Stimulated activated CD4-positive, alpha-beta T cell treated with anti-CD3 and anti-CD28 coated beads, TNF-alpha, amount 100 ng/mL, for 24 hours (primary cell): ENCODE data around the gene IL7R.
"Not testable (repeated sequence)": the region's sequence is repeated elsewhere in the genome, so short reads cannot be mapped to it uniquely, and the experiment has no call there.

Experiments used
- DNase-seq, 3 experiments: peaks; one replicate each; pipeline ENCODE4 v3.0.0-alpha.2; 2020; ENCODE audit warnings: low read depth in 3 of 3

IL7R gene

DNA sequence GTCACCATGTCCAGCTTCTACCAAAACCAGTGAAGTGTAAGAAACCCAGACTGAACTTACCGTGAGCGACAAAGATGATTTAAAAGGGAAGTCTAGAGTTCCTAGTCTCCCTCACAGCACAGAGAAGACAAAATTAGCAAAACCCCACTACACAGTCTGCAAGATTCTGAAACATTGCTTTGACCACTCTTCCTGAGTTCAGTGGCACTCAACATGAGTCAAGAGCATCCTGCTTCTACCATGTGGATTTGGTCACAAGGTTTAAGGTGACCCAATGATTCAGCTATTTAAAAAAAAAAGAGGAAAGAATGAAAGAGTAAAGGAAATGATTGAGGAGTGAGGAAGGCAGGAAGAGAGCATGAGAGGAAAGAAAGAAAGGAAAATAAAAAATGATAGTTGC is 19.8 kb downstream of the IL7R start:
- DNase-seq, result no peak

DNA sequence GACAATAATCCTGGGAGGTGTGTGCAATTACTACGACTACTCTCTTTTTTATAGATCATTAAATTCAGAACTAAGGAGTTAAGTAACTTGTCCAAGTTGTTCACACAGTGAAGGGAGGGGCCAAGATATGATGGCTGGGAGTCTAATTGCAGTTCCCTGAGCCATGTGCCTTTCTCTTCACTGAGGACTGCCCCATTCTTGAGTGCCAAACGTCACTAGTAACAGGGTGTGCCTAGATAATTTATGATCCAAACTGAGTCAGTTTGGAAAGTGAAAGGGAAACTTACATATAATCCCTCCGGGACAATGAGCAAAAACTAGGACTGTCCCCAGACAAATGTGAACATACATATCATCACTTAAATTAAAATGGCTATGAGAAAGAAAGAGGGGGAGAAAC is 20.2 kb downstream of the IL7R start:
- no peak for DNase-seq

DNA sequence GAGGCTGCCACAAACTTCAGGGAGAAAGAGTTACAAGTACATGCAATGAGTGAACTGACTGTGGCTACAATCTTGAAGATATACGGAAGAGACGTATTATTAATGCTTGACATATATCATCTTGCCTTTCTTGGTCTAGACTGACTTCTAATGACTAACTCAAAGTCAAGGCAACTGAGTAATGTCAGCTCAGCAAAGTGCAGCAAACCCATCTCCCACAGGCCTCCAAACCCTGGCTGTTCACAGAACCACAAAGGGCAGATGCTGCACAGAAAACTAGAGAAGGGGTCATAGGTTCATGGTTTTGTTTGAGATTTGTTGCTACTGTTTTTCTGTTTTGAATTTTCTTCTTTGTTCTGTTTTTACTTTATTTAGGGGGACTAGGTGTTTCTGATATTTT is 21.0 kb downstream of the IL7R start:
- no peak for DNase-seq

DNA sequence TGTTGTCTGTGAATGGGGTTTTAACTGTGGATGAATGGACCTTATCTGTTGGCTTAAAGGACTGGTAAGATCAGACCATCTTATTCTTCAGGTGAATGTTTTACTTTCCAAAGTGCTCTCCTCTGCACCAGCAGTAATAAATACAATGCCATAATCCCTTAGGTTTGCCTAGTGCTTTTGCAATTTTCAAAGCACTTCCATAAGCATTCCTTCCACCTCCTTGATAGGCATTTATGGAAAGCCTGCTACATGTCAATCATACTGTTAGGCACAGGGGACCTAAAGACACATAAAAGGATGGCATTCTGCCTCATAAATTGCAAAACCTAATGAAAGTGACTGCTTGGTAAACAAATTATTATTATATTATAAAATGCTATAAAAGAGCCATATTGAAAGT is 21.4 kb downstream of the IL7R start:
- DNase-seq, result no peak

DNA sequence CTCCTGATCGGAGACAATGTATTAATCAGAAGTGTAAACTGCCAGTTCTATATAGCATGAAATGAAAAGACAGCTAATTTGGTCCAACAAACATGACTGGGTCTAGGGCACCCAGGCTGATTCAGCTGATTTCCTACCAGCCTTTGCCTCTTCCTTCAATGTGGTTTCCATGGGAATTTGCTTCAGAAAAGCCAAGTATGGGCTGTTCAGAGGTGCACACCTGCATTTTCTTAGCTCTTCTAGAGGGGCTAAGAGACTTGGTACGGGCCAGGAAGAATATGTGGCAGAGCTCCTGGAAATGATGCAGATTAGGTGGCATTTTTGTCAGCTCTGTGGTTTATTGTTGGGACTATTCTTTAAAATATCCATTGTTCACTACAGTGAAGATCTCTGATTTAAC is 22.4 kb downstream of the IL7R start:
- DNase-seq, result no peak

DNA sequence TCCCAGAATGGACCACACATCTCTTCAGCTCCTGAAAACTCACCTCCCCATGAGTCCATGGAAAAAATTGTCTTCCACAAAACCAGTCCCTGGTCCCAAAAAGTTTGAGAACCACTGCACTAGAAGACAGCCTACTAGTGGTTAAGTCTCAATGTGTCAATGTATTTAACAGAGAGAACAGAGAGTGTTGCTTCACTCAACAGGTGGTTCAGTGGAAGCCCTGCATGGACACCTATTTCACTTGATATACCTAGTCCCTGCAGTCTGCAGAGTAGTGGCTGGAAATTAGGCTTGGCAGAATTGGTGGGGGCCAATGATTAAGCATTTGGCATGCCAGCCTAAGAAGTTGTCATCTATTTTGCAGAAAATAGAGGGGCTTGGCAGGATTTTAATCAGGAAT is 23.0 kb downstream of the IL7R start:
- DNase-seq, result no peak

DNA sequence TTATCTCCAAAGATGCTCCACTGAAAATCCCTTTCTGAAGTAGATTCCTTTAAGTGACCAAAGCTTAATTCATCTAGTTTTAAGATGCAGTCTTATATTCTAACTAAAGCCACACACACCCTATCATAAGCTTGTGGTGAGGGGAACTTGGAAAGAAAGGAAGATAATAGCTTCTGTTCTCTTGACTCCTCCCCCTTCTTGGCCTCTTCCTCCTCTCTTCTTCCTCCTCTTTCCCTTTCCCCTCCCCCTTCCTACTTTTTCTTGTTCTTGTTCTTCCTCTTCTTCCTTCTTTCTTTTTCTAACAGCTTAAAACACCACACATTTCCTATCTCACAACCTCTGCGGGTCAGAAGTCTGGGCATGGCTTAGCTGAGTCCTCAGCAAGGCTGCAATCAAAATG is 23.5 kb downstream of the IL7R start:
- DNase-seq, result no peak

DNA sequence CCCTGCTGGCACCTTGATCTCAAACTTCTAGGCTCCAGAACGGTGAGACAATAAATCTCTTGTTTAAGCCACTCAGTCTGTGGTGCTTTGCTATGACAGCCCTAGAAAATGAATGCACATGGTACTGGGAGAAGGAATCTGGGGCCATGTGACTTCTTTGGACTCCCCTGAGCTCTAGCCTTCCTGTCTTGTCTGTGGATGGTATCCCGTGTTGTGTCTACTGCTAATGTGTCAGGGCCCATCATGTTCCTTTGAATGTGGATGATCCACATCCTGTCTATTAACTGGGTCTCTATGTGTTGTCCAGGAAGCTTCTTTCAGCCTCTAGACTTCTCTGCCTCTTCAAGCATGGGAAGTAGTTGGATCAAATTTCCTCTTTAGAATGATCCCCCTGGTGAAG is 25.1 kb downstream of the IL7R start:
- no peak for DNase-seq

DNA sequence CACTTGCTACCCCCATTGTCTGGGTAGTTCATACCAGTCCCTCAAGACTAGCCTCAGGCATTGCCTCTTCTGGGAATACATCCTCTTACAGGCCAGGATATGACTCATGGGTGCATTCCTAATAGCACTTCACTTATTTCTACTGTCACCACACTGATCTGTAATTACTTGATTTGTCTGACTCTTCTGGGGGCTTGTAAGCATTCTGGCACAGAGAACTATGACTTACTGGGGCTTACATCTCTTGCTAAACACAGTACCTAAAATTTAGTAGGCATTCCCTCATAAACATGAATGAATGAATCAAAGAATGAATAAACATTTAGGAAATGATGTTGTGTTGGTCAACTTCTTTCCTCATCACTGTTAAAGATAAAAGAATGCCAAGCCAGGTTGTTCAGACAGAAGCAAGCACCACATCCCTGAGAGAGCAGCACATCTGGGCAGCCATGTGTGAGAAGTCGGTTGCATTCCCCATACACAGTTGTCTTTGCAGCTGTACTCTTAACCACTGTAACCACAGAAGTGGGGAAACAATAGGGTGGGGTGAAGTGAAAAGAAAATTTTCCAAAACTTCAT is 27.6 kb downstream of the IL7R start:
- DNase-seq, result no peak

DNA sequence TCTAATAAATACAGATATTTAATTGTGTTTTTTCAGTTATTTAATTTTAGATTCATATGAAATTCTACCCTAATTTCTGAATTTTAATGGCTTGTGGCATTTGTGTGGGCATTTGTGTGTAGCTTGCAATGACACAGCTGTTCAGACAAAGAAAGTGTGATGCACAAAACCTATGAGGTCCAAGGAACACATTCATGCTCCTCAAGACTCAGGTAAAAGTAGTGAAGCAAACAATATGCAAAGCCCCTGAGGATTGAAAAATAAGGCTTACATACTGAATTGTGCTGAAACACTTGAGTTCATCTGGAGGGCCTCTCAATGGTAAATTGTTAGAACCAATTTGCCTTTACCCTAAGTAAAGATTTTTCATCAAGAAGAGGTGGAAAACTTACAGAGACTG is 28.1 kb downstream of the IL7R start:
- DNase-seq, result no peak

DNA sequence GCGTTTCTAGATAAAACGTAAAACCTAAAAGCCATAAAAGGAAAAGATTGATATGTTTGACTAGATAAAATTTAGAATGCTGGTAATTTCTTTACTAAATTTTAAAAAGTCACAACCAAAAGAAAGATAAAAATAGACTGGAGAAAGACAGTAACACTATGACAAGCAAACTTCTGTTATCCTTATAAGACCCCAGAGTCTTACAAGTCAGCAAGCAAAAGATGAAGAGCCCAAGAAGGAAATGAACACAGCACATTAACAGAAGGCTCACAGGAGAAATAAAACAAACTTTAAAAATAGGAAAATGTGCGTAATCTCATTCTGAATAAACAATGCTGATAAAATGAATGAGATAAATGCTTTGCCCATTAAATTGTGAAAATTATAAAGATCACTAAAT is 29.7 kb downstream of the IL7R start:
- no peak for DNase-seq

DNA sequence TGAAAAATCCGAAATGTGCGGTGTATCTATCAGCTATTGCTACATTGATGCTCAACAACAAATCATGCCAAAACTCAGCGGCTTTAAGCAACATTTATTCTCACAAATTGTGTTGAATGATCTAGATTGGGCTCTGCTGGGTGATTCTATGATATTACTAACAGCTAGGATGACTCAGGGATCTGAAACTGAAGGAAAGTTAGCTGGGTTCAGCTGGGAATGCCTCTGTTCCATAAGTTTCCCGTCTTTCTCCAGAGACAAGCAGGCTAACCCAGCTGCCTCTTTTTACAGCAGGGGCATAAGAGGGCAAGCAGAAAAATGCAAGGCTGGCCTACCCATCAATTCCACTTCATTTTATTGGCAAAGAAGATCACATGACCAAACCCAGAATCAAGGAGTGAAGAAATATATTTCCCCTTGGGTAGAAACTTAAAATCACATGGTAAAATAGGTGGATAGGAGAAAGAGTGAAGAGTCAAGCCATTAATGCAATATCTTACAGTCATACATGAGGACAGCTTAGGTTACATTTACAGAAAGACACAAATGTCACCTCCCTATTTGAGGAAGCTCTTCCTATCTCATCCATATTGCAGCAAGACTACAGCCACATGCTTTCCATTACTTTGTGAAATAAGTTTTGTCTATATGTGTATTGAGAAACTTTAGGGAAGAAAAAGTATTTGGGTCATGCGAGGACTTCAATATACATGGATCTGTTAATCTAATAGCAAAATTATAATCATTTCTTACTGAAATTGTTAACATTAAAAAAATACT is 30.8 kb downstream of the IL7R start:
- DNase-seq, result no peak

DNA sequence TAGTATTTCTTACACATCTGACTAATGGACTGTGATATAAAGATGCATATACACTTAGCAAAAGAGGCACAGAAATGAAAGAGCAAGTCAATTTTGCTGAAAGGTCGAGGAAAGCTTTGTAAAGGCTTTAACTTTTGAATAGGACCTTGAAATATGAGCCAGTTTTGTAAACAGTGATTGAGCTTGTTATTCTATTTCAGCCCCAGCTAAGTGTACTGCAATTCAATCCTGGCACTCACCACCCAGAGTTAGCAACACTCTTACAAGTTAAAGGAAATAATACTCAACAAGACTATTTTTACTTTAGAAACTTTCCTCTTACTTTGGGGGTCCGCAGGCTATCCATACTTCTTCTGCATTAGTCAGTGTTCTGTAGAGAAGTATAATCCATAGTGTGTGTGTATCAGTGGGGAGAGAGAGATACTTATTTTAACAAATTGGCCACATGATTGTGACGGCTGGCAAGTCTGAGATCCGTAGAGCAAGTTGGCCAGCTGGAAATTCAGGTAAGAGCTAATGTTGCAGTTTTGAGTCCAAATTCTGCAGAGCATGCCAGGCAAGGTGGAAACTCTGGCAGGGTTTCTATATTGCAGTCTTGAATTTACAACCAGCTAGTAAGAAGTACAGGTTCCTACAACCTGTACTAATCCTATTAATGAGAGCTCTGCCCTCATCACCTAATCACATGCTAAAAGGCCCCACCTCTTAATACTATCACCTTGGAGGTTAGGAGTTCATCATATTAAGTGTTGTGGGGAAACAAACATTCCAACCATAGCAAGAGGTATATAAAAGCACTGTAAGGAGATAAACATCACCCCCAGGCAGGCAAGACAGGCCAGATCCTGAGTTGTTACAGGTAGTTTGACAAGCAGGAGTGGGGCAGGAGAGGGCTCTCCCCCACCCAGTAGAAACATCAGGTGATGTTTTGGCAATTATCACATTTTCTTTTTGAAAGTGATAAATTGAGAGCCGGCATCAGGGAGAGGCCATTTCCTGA is 33.6 kb downstream of the IL7R start:
- no peak for DNase-seq

DNA sequence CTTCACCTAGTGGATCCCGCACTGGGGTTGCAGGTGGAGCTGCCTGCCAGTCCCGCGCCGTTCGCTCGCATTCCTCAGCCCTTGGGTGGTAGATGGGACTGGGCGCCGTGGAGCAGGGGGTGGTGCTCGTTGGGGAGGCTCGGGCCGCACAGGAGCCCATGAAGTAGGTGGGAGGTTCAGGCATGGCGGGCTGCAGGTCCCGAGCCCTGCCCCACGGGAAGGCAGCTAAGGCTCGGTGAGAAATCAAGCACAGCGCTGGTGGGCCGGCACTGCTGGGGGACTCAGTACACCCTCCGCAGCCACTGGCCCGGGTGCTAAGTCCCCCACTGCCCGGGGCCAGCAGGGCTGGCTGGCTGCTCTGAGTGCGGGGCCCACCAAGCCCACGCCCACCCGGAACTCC is 36.1 kb downstream of the IL7R start:
- not testable (repeated sequence) for DNase-seq

DNA sequence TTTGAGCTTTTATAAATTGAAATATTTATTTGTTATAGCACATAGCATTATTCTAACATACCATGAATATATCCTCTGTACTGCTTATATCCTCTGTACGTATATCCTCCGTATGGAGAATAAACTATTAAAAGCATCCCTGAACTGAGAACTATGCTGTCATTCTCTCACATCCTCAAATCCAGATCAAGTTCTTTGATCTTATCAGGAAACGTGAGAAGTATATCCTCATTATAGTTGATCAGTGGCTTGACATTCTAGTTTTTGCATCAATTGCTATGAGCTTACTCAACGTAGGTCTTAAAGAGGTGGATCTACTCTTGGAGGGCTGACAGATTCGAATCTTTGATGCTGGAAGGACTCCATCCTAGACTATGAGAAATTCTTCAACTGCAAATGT is 37.4 kb downstream of the IL7R start:
- DNase-seq, result no peak

DNA sequence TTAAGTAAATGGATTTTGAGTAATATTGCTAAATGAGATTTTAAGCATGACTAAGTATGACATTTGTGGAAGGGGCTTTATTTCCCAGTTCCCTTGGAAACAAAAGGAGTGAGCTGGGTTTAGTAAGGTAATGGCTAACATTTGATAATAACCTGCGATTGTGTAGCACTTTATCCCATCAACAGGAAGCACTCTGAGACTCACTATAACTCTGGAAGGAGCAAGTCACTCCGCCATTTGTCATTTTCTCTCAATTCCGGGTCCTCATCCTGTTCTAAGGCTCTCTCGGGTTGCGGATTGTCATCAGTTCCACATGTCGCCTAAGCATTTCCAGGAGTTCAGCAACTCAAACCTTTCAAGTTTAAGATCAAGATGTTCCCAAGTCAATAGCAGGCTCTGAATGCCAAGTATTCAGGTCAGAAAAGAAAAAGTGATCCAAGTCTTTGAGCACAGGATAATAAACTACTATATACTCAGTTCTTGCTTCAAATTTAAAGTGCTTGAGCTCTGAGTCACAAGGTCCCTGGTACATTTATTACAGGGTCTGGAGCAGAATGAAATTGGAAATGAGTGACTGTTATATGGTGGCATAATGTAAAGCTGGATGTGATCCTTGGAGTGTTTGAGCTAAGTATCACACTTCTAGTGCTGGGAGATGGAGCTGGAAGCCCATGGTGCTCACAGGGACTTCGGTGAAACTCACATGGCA is 42.4 kb downstream of the IL7R start:
- DNase-seq, result no peak

DNA sequence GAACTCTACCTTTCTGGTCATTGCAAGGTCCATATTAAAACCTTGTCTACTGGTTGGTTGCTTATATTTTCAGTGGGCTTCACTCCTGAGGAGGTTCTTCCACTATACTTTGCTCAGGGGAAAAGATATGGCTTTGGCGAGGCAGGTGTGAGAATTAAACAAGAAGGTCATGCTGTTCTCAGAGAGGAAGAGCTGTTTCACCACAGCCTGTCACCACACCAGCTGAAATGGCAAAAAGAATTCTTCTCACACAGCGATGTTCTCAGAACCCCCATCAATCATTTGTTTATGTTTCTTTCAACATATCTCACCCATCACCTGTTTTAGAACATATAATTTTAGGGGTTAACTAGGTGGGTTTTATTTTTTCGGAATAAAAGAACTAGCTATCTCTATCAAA is 43.1 kb downstream of the IL7R start:
- DNase-seq, result no peak

DNA sequence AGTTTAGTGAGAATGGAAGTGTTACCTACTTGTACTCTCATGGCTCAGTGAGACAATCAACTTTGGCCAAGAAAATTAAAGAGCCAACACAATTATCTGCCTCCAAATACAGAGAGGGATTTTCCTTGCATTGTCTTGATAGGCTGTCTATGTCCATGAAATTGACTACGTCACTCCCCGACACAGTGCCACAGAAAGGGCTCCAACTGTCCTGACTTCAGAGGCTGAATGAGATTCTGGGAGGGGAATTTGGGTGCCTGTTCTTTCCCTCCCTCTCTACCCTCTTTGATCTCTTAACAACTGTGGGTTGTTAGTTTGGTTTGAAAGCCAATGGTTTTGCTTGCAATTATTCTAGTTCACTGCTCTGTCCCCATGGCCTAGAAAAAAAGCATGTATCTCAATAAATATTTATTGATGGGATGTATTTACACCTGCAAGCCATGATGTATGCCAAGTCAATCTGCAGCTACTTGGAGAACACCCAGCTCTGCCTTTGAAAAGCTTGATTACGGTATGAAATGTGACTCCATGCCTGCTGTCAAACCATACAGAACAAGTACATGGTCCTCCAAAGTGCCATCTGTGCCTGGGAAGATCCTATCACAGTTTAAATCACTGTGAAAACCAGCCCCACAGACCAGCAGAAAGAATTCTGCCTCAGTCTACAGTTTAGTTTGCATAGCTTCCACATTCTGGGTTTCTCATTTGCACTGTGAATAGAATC is 44.4 kb downstream of the IL7R start:
- no peak for DNase-seq

DNA sequence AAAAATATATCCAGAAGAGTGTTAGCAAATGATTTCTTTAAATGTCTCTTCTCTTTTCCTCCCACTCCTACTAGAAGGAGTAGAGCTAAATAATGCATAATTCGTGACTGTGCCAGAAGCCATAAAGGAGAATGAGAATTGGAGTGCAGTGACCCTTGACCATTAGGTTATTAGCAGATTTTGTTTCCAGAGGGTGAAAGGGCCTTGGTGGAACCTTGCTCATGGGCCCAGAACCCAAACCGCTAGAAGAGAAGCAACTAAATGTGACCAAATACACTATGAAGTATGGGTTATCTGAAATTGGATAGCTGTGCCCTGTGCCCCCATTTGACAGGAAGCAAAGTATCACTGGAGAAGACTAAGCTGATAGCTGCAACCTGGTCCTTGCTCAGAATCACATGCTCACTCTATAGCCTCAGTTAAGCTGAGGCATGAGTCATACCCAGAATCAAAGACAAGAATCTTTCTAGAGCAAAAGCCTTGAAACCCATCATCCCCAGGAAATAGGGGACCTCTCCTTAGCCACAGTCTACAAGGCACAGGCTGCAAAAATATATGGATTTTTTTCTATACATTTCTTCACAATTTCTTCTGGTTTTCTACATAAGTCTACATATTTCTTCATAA is 45.5 kb downstream of the IL7R start:
- DNase-seq, result no peak

DNA sequence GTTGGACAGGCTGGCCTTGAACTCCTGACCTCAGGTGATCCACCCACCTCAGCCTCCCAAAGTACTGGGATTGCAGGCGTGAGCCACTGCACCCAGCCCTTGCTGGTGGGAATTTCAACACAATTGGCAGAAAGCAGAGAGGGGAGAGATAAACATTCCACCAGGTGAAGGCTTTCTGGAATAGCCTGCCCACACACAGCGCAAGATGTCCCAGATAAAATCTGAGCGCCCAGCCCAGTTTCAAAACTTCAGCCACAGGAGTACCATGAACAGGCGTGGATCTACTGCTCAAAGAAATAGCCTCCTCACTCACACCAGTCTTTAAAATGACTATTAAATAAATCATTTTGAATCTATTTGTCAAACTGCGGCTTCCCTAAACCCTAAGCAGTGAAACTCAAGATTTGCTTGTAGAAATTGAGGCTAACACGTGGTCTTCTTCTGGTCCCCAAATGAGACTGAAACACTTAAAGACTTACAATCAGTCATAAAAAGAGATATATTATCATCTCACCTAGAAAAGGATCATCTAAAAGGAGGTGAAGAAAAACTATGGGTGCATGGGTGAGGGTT is 47.0 kb downstream of the IL7R start:
- DNase-seq, result no peak
